Activated T-cell treated with anti-CD3 and anti-CD28 coated beads, Interleukin-2, amount 50 U/mL, for 24 hours (primary cell): ENCODE data around the gene DCUN1D2.

Source experiments
- DNase-seq: peaks from one replicate; pipeline ENCODE4 v3.0.0-alpha.2; 2020
- H3K27ac Mint-ChIP-seq: 2 replicates; pipeline ENCODE4 v1.8.0; 2020; ENCODE audit warnings: mild to moderate bottlenecking, mixed read lengths
- H3K27me3 Mint-ChIP-seq: 2 replicates; pipeline ENCODE4 v1.8.0; 2020; ENCODE audit warnings: mixed read lengths
- H3K36me3 Mint-ChIP-seq: 2 replicates; pipeline ENCODE4 v1.8.0; 2020; ENCODE audit warnings: low read depth, mixed read lengths
- H3K4me1 Mint-ChIP-seq: 2 replicates; pipeline ENCODE4 v1.8.0; 2020; ENCODE audit warnings: low read depth, mixed read lengths
- H3K4me3 Mint-ChIP-seq: 2 replicates; pipeline ENCODE4 v1.8.0; 2020; ENCODE audit warnings: mild to moderate bottlenecking, moderate library complexity, mixed read lengths
- H3K9me3 Mint-ChIP-seq: 2 replicates; pipeline ENCODE4 v1.8.0; 2020; ENCODE audit warnings: mixed read lengths

DCUN1D2 gene

DNA sequence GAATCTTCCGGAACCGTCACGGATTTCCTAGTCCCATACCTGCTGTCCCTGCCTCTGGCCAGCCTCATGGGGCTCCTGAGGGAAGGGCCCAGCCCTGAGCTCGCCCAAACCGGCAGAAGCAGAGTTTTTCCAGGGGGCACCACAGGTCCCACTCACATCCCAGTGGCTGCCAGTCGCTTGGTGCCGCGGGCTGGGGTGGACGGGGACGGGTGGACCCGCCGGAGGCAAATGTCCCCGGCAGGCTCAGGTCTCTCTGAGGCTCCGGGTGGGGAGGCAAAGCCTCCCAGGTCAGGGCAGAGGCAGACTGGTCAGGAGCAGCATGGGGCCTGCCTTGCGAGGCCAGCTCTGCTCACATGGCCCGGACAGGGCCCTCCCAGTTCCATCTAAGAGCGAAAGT lies 62.0 kb downstream of the DCUN1D2 start:
- Mint-ChIP-seq H3K36me3 (no peaks in the 10 kb centered on the region), H3K9me3 (no peaks in the 10 kb centered on the region), H3K27me3 (no peaks in the 10 kb centered on the region), H3K4me3 (no peak overlapping the region), H3K27ac (no peak overlapping the region), H3K4me1 (no peaks in the 10 kb centered on the region)
- DNase-seq, result no peak

DNA sequence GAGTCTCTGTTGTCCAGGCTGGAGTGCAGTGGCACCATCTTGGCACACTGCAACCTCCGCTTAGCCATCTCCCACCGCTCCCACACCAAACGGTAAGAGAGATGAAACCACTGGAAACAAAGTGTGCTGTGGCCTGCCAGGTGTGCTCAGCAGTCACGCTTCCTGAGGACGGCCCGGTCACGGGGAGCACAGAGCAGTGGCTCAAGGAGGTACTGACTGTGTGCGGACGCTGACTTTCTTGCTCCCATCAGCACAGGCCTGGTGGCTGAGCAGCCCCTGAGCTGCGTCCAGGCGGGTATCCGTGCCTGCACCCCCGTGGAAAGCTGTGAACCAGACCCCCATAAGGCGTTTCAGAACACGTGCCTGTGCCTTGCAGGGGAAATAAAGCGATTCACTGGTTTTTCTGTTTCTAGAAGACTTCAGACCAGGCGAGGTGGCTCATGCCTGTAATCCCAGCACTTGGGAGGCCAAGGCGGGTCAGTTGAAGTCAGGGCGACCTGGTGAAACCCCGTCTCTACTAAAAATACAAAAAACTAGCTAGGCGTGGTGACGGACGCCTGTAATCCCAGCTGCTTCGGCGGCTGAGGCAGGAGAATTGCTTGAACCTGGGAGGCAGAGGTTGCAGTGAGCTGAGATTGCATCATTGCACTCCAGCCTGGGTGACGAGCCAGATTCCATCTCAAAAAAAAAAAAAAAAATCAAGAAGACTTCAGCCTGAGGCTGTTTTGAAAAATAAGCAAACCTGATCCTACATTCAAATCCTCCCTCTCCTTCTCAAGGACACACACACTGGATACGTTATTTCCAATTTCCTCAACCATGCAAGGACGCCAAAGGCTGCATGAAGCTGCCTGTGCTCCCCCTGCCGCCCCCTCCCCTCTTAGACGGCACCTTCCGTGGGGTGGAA lies 62.7 kb downstream of the DCUN1D2 start:
- DNase-seq, result no peak
- no peaks in the 10 kb centered on the region for H3K9me3 Mint-ChIP-seq
- H3K4me1 Mint-ChIP-seq, result no peaks in the 10 kb centered on the region
- H3K27me3 Mint-ChIP-seq, result no peaks in the 10 kb centered on the region
- no peak overlapping the region for H3K4me3 Mint-ChIP-seq
- H3K36me3 Mint-ChIP-seq, result no peaks in the 10 kb centered on the region
- H3K27ac Mint-ChIP-seq, result no peak overlapping the region

DNA sequence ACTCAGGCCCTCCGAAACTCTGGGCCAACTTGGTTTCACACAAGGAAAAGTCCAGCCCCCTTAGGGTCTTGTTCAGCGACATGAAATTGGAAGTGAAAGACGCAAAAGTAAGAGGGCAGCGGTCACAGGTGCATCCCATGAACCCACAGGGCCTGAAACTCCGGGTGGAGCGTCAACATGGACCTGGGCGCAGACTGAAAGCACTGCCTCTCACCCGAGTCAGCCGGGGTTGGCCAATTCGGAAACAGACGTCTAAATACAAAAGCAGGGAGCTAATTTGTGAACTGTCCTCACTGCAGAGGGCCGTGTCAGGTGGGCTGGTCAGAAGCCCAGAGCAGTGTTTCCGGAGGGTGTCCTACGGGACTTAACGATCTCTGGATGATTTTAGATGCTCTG lies 63.9 kb downstream of the DCUN1D2 start:
- no peaks in the 10 kb centered on the region for H3K4me1 Mint-ChIP-seq
- H3K4me3 Mint-ChIP-seq, result no peak overlapping the region
- H3K27ac Mint-ChIP-seq, result no peak overlapping the region
- no peaks in the 10 kb centered on the region for H3K27me3 Mint-ChIP-seq
- no peaks in the 10 kb centered on the region for H3K36me3 Mint-ChIP-seq
- DNase-seq, result no peak
- no peaks in the 10 kb centered on the region for H3K9me3 Mint-ChIP-seq

DNA sequence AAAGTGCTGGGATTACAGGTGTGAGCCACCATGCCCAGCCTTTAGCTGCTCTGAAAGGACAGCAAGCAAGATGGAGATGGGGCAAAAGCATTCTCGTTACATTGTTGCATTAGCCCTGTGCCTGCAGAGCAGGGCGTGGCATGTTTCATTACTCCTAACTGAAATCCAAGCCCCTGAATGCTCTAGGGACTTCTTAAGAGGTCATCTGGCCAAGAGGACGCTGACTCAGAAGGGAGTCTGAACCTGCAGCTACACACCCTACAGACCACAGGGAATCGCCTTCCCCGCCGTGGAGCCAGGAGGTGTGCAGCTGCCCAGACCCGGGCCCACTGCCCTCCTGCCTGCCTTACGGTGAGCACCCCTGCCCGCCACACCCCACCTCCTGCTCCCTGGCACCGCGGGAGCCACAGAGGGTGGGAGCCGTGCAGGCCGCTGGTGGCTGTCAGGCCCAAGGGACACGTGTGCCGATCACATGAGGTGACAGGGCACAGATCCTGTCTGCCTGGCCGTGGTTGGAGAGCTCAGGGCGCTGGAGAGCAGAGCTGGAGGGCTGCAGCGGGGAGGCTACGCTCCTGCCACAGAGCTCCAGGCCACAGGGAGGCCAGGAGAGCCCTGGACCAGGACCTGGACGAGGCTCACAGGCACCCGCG lies 64.4 kb downstream of the DCUN1D2 start:
- no peak for DNase-seq
- Mint-ChIP-seq H3K4me3 (no peak overlapping the region), H3K9me3 (no peaks in the 10 kb centered on the region), H3K4me1 (no peaks in the 10 kb centered on the region), H3K27me3 (no peaks in the 10 kb centered on the region), H3K36me3 (no peaks in the 10 kb centered on the region), H3K27ac (no peak overlapping the region)

DNA sequence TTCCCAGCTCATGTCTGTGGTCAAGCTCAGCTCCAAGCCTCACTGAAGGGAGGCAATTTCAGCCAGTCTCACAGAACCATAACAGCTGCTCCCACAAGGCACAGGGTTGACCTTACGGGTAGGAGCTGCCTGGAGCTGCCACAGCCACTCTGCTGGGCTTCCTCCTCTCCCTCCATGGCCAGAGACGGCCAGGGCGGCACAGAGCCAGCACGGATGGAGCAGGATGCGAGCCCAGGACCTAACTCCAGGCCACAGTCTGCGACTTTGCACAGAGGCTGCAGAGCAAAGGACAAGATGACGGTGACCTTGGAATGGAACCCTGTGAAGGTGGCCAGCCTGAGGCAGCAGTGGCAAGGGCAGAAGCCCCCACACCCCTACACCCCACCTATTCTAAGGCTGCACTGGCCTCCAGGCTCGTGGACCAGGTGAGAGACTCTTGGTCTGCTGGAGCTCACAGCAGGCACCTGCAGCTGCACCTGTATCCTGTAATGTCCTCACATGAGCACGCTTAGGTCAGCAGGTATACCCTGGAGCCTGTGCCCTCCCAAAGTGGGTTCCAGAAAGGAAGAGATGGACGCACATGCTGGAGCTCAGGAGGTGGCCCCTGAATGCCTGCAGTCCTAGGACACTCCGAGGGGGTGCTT lies 66.9 kb downstream of the DCUN1D2 start:
- no peak overlapping the region for H3K4me3 Mint-ChIP-seq
- peaks cover 10% of the 10 kb centered on the region for H3K27me3 Mint-ChIP-seq
- H3K27ac Mint-ChIP-seq, result no peak overlapping the region
- no peak for DNase-seq
- H3K9me3 Mint-ChIP-seq, result no peaks in the 10 kb centered on the region
- no peaks in the 10 kb centered on the region for H3K36me3 Mint-ChIP-seq
- H3K4me1 Mint-ChIP-seq, result no peaks in the 10 kb centered on the region

DNA sequence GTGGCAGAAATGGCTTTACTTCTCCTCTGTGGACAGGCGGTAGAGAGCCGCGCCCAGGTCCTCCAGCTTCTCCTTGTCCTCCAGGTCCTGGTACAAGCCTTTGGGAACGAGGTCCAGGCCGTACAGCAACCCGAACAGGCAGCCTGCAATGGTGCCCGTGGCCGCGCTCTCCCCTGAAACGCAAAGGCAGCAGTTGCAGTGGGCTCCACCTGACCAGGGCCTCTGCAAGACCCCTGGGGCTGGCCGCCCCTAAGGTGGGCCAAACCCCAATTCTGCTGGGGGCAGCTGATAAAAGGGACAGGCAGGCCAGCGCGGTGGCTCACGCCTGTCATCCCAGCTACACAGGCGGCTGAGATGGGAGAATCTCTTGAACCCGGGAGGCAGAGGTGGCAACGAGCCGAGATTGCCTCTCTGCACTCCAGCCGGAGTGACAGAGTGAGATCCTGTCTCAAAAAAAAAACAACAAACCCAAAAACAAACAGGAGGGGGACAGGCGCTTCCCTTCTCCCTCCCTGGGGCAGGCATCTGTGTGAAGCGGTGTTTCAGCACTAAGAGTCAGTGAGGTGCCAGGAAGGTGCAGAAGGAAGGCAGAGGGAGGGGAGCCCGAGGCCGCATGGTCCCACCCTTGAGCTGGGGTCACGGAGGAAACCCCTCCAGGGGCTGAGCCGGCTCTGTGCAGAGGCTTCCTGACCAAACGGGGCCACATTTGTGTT lies 67.5 kb downstream of the DCUN1D2 start:
- Mint-ChIP-seq H3K4me3 (no peak overlapping the region), H3K27ac (no peak overlapping the region)

DNA sequence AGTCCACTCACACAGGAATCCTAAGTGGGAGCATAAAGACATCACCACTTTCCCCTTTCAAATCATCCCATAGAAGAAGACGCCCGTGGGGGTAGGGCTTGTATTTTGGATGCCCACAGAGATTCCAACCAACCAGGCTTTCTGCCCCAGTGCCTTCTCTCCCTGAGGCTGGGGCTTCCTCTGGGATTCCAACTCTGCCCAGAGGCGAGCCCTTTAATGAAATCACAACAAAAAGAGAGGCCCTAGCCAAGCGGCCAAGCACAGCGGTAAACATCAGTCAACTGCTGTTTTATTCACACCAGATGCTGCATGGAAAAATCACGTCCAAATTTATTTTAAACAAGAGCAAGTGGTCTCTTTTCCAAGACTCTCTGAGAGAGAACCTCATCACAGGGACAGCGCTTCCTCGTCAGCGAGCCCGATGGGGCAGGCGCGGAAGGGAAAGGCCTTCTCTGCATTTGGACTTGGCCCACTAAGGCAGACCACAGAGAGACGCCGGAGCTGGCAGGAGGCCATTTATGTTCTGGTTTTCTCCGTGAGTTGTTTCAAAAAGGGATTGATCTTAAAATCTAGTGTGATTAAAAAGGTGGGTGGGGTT lies 68.7 kb downstream of the DCUN1D2 start:
- Mint-ChIP-seq H3K4me3 (no peak overlapping the region), H3K27ac (no peak overlapping the region), H3K27me3 (peaks cover 11% of the 10 kb centered on the region), H3K36me3 (no peaks in the 10 kb centered on the region), H3K9me3 (no peaks in the 10 kb centered on the region), H3K4me1 (no peaks in the 10 kb centered on the region)
- no peak for DNase-seq

More for the DNA sequence above, 67.5 kb downstream of the DCUN1D2 start:
- DNase-seq, result no peak
- Mint-ChIP-seq H3K36me3 (no peaks in the 10 kb centered on the region), H3K4me1 (no peaks in the 10 kb centered on the region), H3K27me3 (peaks cover 10% of the 10 kb centered on the region), H3K9me3 (no peaks in the 10 kb centered on the region)

DNA sequence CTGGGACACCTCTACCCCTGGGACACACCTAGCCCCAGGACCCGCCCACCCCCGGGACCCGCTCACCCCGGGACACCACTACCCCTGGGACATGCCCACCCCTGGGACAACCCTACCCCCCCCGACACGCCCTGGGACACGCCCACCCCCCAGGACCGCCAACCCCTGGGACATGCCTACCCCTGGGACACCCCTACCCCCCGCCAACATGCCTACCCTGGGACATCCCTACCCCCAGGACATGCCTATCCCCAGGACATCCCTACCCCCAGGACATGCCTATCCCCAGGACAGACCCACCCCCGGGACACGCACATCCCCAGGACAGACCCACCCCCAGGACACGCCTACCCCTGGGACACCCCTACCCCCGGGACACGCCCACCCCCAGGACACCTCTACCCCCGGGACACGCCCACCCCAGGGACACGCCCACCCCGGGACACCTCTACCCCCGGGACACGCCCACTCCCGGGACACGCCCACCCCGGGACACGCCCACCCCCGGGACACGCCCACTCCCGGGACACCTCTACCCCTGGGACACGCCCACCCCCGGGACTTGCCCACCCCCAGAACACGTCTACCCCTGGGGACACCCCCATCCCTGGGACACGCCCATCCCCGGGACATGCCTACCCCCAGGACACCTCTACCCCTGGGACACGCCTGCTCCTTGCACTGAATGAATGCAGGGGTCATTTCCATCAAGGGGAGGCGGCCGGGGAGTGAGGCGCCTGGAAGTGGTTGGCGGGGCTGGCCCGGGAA lies 69.5 kb downstream of the DCUN1D2 start:
- H3K4me3 Mint-ChIP-seq, result no peak overlapping the region
- H3K36me3 Mint-ChIP-seq, result no peaks in the 10 kb centered on the region
- H3K27ac Mint-ChIP-seq, result no peak overlapping the region
- DNase-seq, result no peak
- H3K4me1 Mint-ChIP-seq, result no peaks in the 10 kb centered on the region
- peaks cover 14% of the 10 kb centered on the region for H3K27me3 Mint-ChIP-seq
- no peaks in the 10 kb centered on the region for H3K9me3 Mint-ChIP-seq

DNA sequence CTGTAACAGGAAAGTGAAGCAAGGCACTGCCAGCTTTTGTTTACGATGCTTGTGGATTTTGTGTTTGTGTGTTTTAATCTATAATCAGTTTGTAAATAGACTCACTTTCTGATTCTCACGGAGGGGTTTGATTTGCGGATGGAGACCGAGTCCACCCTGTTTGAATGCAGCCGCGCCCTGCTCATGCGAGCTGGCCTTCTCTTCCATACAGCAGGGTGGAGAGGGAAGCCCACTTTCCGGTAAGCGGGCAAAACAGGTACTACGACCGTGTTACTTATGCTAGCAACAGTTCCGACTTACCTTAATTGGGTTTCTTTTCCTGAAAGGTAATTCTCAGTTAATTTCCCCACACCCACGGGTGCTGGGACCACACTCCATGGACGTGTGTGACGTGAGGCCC lies 70.3 kb downstream of the DCUN1D2 start:
- Mint-ChIP-seq H3K4me1 (no peaks in the 10 kb centered on the region), H3K4me3 (no peak overlapping the region), H3K27ac (no peak overlapping the region), H3K9me3 (no peaks in the 10 kb centered on the region), H3K36me3 (no peaks in the 10 kb centered on the region), H3K27me3 (peaks cover 14% of the 10 kb centered on the region)
- DNase-seq, result no peak

DNA sequence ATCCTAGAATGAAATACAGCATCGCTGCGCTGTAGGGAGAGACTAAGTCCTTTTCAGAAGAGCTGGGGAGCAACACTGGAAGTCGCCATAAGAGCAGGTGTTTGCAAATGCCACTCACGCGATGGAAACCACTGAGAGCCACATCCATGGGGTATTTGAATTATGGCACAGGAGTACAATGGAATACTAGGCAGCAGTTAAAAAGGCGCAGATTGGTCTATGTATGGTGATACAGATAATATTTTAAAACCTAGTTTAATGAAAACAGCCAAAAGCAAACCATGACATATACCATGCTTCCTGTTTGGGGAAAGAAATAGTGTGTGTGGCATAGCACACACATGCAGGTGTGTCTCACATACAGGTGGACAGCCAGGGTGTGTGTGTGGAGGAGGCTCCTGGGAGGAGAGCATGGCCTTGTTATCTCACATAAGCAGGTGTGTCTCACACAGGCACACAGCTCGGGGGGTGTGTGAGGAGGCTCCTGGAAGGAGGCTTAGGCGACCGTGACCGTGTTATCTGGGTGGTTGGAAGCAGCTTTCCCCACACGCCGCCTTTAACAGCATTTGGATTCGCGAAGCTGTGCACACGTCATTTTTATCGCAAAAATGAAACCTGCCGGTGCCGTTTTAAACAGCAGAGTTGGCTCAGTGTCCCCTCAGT lies 70.8 kb downstream of the DCUN1D2 start:
- Mint-ChIP-seq H3K9me3 (no peaks in the 10 kb centered on the region), H3K4me1 (no peaks in the 10 kb centered on the region), H3K27ac (no peak overlapping the region), H3K4me3 (no peak overlapping the region), H3K27me3 (peaks cover 14% of the 10 kb centered on the region), H3K36me3 (no peaks in the 10 kb centered on the region)
- no peak for DNase-seq

DNA sequence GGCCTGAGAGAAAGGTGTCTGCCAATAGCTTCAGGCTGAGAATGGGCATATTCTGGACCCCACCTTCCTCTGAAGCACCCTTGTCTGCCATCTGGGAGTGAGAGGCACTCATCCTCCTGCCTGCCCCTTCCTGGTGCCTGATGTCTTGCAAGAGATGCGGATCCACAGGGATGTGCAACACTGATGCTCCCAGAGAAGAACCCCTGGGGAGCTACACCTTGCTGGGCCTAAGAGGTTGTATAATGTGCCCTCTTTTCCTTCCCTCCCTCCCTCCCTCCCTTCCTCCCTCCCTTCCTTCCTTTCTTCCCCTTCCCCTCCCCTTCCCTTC lies 71.8 kb downstream of the DCUN1D2 start:
- Mint-ChIP-seq H3K4me3 (no peak overlapping the region), H3K9me3 (no peaks in the 10 kb centered on the region), H3K27ac (no peak overlapping the region), H3K27me3 (peaks cover 14% of the 10 kb centered on the region), H3K36me3 (no peaks in the 10 kb centered on the region), H3K4me1 (no peaks in the 10 kb centered on the region)
- DNase-seq, result no peak

DNA sequence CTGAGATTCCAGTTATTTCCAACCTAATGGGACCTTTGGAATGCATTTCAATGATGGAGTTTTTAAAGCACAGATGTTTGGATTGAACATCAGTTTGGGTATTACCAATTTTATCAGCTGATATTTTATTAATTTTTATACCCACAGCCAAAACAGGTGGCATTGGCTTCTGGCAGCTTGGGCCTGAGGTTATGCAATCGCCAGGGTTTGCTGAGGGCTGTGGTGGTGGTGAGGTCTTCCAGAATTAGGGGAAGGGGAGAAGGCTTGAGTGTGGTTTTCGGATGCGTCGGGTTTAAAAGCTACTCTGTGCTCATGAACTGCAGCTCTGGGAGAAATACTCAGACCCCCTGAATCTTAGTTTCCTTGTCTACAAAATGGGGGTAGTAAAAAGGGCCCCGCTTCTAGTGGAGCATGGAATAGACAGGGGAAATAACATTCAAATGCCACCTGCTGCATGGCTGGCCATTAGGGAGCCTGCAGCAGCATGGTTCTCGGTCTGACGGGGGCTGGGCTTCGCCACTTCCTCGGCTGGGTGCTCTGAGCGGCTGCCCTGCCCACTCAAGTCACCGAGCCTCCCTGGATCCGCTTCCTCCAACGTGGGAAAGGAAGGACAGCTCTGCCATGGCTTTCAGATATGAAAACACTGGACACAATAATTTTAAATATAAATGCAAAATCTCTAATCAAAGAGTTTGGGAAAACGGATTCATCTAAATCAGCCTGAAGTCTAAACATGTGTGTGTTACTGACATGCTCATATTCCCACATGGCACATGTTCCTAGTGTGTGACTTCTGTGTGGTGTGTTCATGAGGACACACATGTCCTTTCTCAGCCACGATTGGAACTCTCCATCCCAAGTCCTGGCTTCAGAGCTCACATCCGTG lies 72.4 kb downstream of the DCUN1D2 start:
- H3K9me3 Mint-ChIP-seq, result peaks cover 1% of the 10 kb centered on the region
- H3K27me3 Mint-ChIP-seq, result peaks cover 14% of the 10 kb centered on the region

More for the DNA sequence above, 72.4 kb downstream of the DCUN1D2 start:
- no peak overlapping the region for H3K4me3 Mint-ChIP-seq
- H3K36me3 Mint-ChIP-seq, result no peaks in the 10 kb centered on the region
- H3K4me1 Mint-ChIP-seq, result no peaks in the 10 kb centered on the region
- no peak overlapping the region for H3K27ac Mint-ChIP-seq
- DNase-seq, result no peak
